BLaER1 treated with 17β-estradiol and CSF1 and Interleukin-3, amounts not matched to agents 10 nM and 100 nM (cell line): ENCODE data around the gene SLC16A3.

Experiments
- H3K27ac ChIP-seq, 11 experiments: shearing (Covaris generic); formaldehyde crosslinking; 2 replicates each; pipeline ENCODE4 v1.8.1; 2022
- H3K27me3 ChIP-seq, 11 experiments: shearing (Covaris generic); formaldehyde crosslinking; 2 replicates each; pipeline ENCODE4 v1.8.1; 2022
- H3K36me3 ChIP-seq, 11 experiments: shearing (Covaris generic); formaldehyde crosslinking; 2 replicates each; pipeline ENCODE4 v1.8.1; 2022
- H3K4me1 ChIP-seq, 10 experiments: shearing (Covaris generic); formaldehyde crosslinking; 2 replicates each; pipeline ENCODE4 v1.8.1; 2022
- H3K4me2 ChIP-seq, 11 experiments: shearing (Covaris generic); formaldehyde crosslinking; 2 replicates each; pipeline ENCODE4 v1.8.1; 2022
- H3K4me3 ChIP-seq, 10 experiments: shearing (Covaris generic); formaldehyde crosslinking; 2 replicates each; pipeline ENCODE4 v1.8.1; 2022
- H3K9ac ChIP-seq, 11 experiments: shearing (Covaris generic); formaldehyde crosslinking; 2 replicates each; pipeline ENCODE4 v1.8.1; 2022
- H3K9me3 ChIP-seq, 11 experiments: shearing (Covaris generic); formaldehyde crosslinking; replicated peaks in 1 of 11; 2 replicates each; pipeline ENCODE4 v1.8.1; 2022
- H4K20me1 ChIP-seq, 11 experiments: shearing (Covaris generic); formaldehyde crosslinking; 2 replicates each; pipeline ENCODE4 v1.8.1; 2022
- Cebpa-rat ChIP-seq, 11 experiments: shearing (Covaris generic); IDR thresholded peaks; 2 replicates each; pipeline ENCODE4 v1.8.1; 2022

Gene SLC16A3

GRCh38 chr17:82224666-82225065, 4.2 kb upstream of the SLC16A3 start:
- H3K4me1 ChIP-seq = peaks cover 20 to 39% (median 28%) of the 10 kb centered on the region in 10 experiments
- peaks cover 0 to 21% (median 0%) of the 10 kb centered on the region in 11 experiments; a peak in 8 of 22 replicates for H3K27me3 ChIP-seq
- peaks cover 0 to under 1% (median 0%) of the 10 kb centered on the region in 11 experiments; a peak in 1 of 22 replicates for H3K36me3 ChIP-seq
- H3K4me3 ChIP-seq = no peak overlapping the region
- H3K9me3 ChIP-seq = no peaks in the 10 kb centered on the region
- H3K9ac ChIP-seq = no peak overlapping the region
- peaks cover 0 to 8% (median 7%) of the 10 kb centered on the region in 11 experiments; a peak in 15 of 22 replicates for H4K20me1 ChIP-seq
- H3K4me2 ChIP-seq = no peak overlapping the region
- TF ChIP-seq Cebpa-rat (IDR thresholded peaks at IDR 0.05) = no peak
- no peak overlapping the region for H3K27ac ChIP-seq

- Histone ChIP-seq H3K9ac (no peak overlapping the region), H3K36me3 (peaks cover 0 to 7% (median 0%) of the 10 kb centered on the region in 11 experiments; a peak in 2 of 22 replicates), H3K9me3 (no peaks in the 10 kb centered on the region), H4K20me1 (peaks cover 0 to 17% (median 16%) of the 10 kb centered on the region in 11 experiments; a peak in 16 of 22 replicates), H3K4me2 (peak overlapping the region in 2 of 11 experiments; percentile 6 to 7; a peak in 2 of 22 replicates), H3K27ac (no peak overlapping the region), H3K4me1 (peaks cover 21 to 40% (median 32%) of the 10 kb centered on the region in 10 experiments), H3K4me3 (no peak overlapping the region), H3K27me3 (peaks cover 0 to 21% (median 0%) of the 10 kb centered on the region in 11 experiments; a peak in 8 of 22 replicates)
- TF ChIP-seq Cebpa-rat (IDR thresholded peaks at IDR 0.05) = no peak
These were observed 3.3 kb upstream of the SLC16A3 start for GRCh38 chr17:82225368-82226029.

- Histone ChIP-seq H3K4me2 (peak overlapping the region in 5 of 11 experiments; percentile 5 to 99 (median 96); a peak in 6 of 22 replicates), H3K27ac (peak overlapping the region in 1 of 11 experiments; percentile 20; a peak in 1 of 22 replicates), H4K20me1 (peaks cover 0 to 24% (median 20%) of the 10 kb centered on the region in 11 experiments; a peak in 16 of 22 replicates), H3K36me3 (peaks cover 0 to 10% (median 0%) of the 10 kb centered on the region in 11 experiments; a peak in 2 of 22 replicates), H3K9ac (peak overlapping the region in 2 of 11 experiments; percentile 7 to 59; a peak in 1 of 22 replicates), H3K9me3 (no peaks in the 10 kb centered on the region), H3K4me3 (no peak overlapping the region), H3K4me1 (peaks cover 21 to 44% (median 36%) of the 10 kb centered on the region in 10 experiments), H3K27me3 (peaks cover 0 to 21% (median 0%) of the 10 kb centered on the region in 11 experiments; a peak in 8 of 22 replicates)
- TF ChIP-seq Cebpa-rat (IDR thresholded peaks at IDR 0.05) = no peak
These were observed 2.6 kb upstream of the SLC16A3 start for GRCh38 chr17:82226146-82226808.

GRCh38 chr17:82226809-82227628, 1.8 kb upstream of the SLC16A3 start:
- peaks cover 21 to 52% (median 44%) of the 10 kb centered on the region in 10 experiments for H3K4me1 ChIP-seq
- peaks cover 0 to 15% (median 0%) of the 10 kb centered on the region in 11 experiments; a peak in 3 of 22 replicates for H3K36me3 ChIP-seq
- TF ChIP-seq Cebpa-rat (IDR thresholded peaks at IDR 0.05) = no peak
- peak overlapping the region in 3 of 11 experiments; percentile 7 to 91 (median 59); a peak in 4 of 22 replicates for H3K9ac ChIP-seq
- no peaks in the 10 kb centered on the region for H3K9me3 ChIP-seq
- peaks cover 0 to 21% (median 0%) of the 10 kb centered on the region in 11 experiments; a peak in 8 of 22 replicates for H3K27me3 ChIP-seq
- H4K20me1 ChIP-seq = peaks cover under 1 to 31% (median 27%) of the 10 kb centered on the region in 11 experiments; a peak in 18 of 22 replicates
- no peak overlapping the region for H3K4me3 ChIP-seq
- peak overlapping the region; percentile 95 to 100 (median 99); a peak in 17 of 22 replicates for H3K4me2 ChIP-seq
- H3K27ac ChIP-seq = peak overlapping the region in 3 of 11 experiments; percentile 20 to 91 (median 25); a peak in 4 of 22 replicates

GRCh38 chr17:82227629-82228277, 1.1 kb upstream of the SLC16A3 start:
- Histone ChIP-seq H4K20me1 (peaks cover 5 to 38% (median 34%) of the 10 kb centered on the region in 11 experiments; a peak in 18 of 22 replicates), H3K4me2 (peak overlapping the region; percentile 95 to 100 (median 99)), H3K27ac (peak overlapping the region; percentile 84 to 99 (median 95)), H3K9ac (peak overlapping the region; percentile 85 to 96 (median 90)), H3K36me3 (peaks cover 0 to 19% (median 0%) of the 10 kb centered on the region in 11 experiments; a peak in 3 of 22 replicates), H3K4me3 (peak overlapping the region; percentile 71 to 100 (median 96)), H3K4me1 (peaks cover 28 to 59% (median 51%) of the 10 kb centered on the region in 10 experiments), H3K27me3 (peaks cover 0 to 21% (median 0%) of the 10 kb centered on the region in 11 experiments; a peak in 8 of 22 replicates), H3K9me3 (no peaks in the 10 kb centered on the region)
- no peak for TF ChIP-seq Cebpa-rat (IDR thresholded peaks at IDR 0.05)

GRCh38 chr17:82228278-82228841, 482 bp upstream of the SLC16A3 start:
- H3K4me2 ChIP-seq = peak overlapping the region; percentile 95 to 100 (median 99)
- H3K27me3 ChIP-seq = peaks cover 0 to 21% (median 0%) of the 10 kb centered on the region in 11 experiments; a peak in 8 of 22 replicates
- H3K9me3 ChIP-seq = no peaks in the 10 kb centered on the region
- peak overlapping the region; percentile 85 to 96 (median 90) for H3K9ac ChIP-seq
- TF ChIP-seq Cebpa-rat (IDR thresholded peaks at IDR 0.05) = no peak
- H3K4me3 ChIP-seq = peak overlapping the region; percentile 71 to 100 (median 96)
- peaks cover 0 to 24% (median 0%) of the 10 kb centered on the region in 11 experiments; a peak in 6 of 22 replicates for H3K36me3 ChIP-seq
- peaks cover 35 to 65% (median 57%) of the 10 kb centered on the region in 10 experiments for H3K4me1 ChIP-seq
- H3K27ac ChIP-seq = peak overlapping the region; percentile 84 to 99 (median 95)
- H4K20me1 ChIP-seq = peaks cover 10 to 44% (median 41%) of the 10 kb centered on the region in 11 experiments; a peak in 19 of 22 replicates
